Measurements from ENCODE around the gene CEMIP.

Gene CEMIP

DNA sequence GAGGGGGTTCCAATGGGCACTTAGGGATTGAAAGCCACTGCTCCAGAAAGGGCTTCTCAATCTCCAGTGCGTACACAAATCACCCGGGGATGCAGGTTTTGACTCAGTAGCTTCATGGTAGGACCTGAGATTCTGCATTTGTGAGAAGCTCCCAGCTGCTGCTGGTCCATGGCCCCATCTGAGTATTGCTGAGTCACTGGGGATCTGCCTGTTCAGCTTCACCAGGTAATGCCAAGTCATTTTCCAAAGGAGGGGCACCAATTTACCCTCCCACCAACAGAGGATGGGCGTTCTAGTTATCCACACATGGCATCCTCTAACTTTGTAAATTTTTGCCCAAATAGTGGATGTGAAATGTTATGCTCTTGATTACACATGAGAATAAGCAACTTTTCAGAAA, 12.9 kb upstream of the CEMIP start:
- no peak overlapping the region for H3K27ac ChIP-seq
- H3K4me1 ChIP-seq = peaks cover 0 to 27% (median 2%) of the 10 kb centered on the region in 10 experiments; a peak in 5 of 20 replicates
- no peak overlapping the region for H3K4me2 ChIP-seq
- no peaks in the 10 kb centered on the region for H3K9me3 ChIP-seq (replicated peaks in 1 of 11)
- no peaks in the 10 kb centered on the region for H4K20me1 ChIP-seq
- TF ChIP-seq Cebpa-rat (IDR thresholded peaks at IDR 0.05) = no peak
- no peak overlapping the region for H3K9ac ChIP-seq
- no peaks in the 10 kb centered on the region for H3K36me3 ChIP-seq
- no peaks in the 10 kb centered on the region for H3K27me3 ChIP-seq
- H3K4me3 ChIP-seq = no peak overlapping the region

DNA sequence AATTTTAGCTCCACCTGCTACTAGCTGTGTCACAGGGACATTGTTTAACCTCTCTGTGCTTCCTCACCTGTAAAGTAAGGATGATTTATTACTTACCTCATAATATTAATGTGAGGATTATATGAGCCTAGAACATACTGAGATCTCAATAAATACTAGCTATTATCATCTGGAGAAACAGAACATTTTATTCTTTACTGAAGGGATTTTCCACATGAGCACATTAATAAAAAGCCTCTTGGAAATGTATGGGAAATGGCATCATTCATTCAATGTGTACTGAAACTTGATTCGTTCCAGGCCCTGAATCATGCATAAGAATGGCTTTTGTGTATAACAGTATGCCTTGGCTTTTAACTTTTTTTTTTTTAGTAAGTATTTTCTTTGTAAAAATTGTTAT, 11.0 kb upstream of the CEMIP start:
- no peak overlapping the region for H3K27ac ChIP-seq
- H3K36me3 ChIP-seq = no peaks in the 10 kb centered on the region
- H3K9me3 ChIP-seq (replicated peaks in 1 of 11) = no peaks in the 10 kb centered on the region
- no peak overlapping the region for H3K4me3 ChIP-seq
- no peak for TF ChIP-seq Cebpa-rat (IDR thresholded peaks at IDR 0.05)
- H3K27me3 ChIP-seq = no peaks in the 10 kb centered on the region
- peaks cover 0 to 27% (median 2%) of the 10 kb centered on the region in 10 experiments; a peak in 5 of 20 replicates for H3K4me1 ChIP-seq
- no peak overlapping the region for H3K9ac ChIP-seq
- no peaks in the 10 kb centered on the region for H4K20me1 ChIP-seq
- peak overlapping the region in 3 of 11 experiments; percentile 15 to 45 (median 31); a peak in 4 of 22 replicates for H3K4me2 ChIP-seq

DNA sequence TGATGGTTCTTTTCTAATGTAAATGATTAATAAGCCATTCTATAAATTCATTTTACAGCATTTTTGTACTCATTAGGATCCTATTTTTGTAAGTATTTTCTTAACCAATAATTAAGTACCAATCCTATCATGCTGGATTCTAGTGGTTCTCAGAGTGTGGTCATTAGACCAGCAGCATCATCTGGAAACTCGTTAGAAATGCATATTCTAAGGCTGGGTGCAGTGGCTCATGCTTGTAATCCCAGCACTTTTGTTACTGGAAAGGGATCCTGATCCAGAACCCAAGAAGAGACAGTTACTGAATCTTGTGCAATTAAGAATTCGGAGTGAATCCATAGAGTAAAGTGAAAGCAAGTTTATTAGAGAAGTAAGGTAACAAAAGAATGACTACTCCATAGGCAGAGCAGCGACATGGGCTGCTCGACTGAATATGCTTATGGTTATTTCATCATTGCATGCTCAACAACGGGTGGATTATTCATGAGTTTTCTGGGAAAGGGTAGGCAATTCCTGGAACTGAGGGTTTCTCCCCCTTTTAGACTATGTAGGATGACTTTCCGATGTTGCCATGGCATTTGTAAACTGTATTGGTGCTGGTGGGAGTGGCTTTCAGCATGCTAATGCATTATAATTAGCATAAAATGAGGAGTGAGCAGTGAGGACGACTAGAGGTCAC, 9.9 kb upstream of the CEMIP start:
- Histone ChIP-seq H3K4me2 (0 out of 22 replicates have a peak overlapping the region, but pooled peaks of 2 of the 11 experiments have one; percentile 1 to 8), H3K9ac (no peak overlapping the region), H4K20me1 (no peaks in the 10 kb centered on the region), H3K36me3 (no peaks in the 10 kb centered on the region), H3K27me3 (no peaks in the 10 kb centered on the region), H3K9me3 (replicated peaks in 1 of 11) (no peaks in the 10 kb centered on the region), H3K27ac (no peak overlapping the region), H3K4me3 (no peak overlapping the region), H3K4me1 (peaks cover 0 to 36% (median 2%) of the 10 kb centered on the region in 10 experiments; a peak in 7 of 20 replicates)
- no peak for TF ChIP-seq Cebpa-rat (IDR thresholded peaks at IDR 0.05)

DNA sequence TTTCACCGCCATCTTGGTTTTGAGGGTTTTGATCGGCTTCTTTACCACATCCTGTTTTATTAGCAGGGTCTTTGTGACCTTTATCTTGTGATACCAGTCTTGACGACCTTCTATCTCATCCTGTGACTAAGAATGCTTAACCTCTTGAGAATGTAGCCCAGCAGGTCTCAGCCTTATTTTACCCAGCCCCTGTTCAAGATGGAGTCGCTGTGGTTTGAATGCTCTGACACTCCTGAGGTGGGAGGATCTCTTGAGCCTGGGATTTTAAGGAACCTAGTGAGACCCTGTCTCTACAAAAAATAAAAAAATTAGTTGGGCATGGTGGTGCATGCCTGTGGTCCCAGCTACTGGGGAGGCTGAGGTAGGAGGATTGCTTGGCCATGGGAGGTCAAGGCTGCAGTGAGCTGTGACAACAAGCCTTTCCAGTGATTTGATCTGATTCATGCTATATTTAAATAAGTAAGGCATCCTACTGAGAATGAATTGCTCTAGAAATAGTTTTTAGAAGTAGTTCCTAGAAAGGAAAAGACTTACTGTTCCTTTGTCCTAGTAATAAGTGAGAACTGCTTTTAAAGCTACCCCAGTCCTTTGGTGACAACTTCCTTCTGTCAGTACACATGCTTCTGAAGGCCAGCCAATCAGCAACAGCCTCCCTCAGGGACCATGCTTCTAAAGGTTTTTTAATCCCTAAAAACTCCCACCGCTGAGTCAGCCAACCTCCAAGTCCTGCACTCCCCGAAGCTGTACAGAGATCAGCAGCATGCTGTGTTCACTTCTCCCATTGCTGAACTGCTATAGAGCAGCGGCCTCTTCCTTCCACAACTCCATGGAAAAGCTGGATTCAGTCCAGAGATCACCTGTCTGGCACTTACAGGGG, 9.1 kb upstream of the CEMIP start:
- no peak for TF ChIP-seq Cebpa-rat (IDR thresholded peaks at IDR 0.05)
- H3K27me3 ChIP-seq = no peaks in the 10 kb centered on the region
- H3K4me1 ChIP-seq = peaks cover 0 to 44% (median 8%) of the 10 kb centered on the region in 10 experiments; a peak in 9 of 20 replicates
- no peaks in the 10 kb centered on the region for H3K36me3 ChIP-seq
- H3K4me2 ChIP-seq = 0 out of 22 replicates have a peak overlapping the region, but pooled peaks of 1 of the 11 experiments have one; percentile 8
- H3K9me3 ChIP-seq (replicated peaks in 1 of 11) = no peaks in the 10 kb centered on the region
- no peak overlapping the region for H3K4me3 ChIP-seq
- no peak overlapping the region for H3K27ac ChIP-seq
- no peaks in the 10 kb centered on the region for H4K20me1 ChIP-seq
- H3K9ac ChIP-seq = no peak overlapping the region

DNA sequence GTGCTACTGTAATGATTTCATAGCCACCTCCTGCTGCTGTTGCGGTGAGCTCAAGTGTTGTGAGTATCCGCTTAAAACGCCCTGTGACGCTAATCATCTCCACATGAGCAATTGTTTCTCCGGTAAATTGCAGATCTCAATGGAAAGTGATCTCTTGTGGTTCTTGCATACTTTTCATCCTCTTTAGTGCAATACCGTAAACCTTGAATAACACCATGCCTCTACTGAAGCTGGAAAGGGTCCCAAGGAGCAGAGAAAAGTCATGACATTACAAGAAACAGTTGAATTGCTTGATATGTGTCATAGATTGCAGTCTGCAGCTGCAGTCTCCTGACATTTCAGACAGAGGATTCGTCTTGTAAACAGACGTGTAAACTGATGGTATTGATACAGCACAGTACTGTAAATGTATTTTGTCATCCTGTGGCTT, 6.0 kb upstream of the CEMIP start:
- Histone ChIP-seq H3K9me3 (replicated peaks in 1 of 11) (no peaks in the 10 kb centered on the region), H3K27ac (no peak overlapping the region), H3K4me2 (no peak overlapping the region), H3K4me3 (no peak overlapping the region), H3K4me1 (peaks cover 11 to 67% (median 30%) of the 10 kb centered on the region in 10 experiments; a peak in 19 of 20 replicates), H3K27me3 (peaks cover 4 to 16% (median 14%) of the 10 kb centered on the region in 11 experiments), H3K9ac (no peak overlapping the region), H3K36me3 (no peaks in the 10 kb centered on the region), H4K20me1 (no peaks in the 10 kb centered on the region; a peak in 2 of 22 replicates)
- TF ChIP-seq Cebpa-rat (IDR thresholded peaks at IDR 0.05) = no peak

DNA sequence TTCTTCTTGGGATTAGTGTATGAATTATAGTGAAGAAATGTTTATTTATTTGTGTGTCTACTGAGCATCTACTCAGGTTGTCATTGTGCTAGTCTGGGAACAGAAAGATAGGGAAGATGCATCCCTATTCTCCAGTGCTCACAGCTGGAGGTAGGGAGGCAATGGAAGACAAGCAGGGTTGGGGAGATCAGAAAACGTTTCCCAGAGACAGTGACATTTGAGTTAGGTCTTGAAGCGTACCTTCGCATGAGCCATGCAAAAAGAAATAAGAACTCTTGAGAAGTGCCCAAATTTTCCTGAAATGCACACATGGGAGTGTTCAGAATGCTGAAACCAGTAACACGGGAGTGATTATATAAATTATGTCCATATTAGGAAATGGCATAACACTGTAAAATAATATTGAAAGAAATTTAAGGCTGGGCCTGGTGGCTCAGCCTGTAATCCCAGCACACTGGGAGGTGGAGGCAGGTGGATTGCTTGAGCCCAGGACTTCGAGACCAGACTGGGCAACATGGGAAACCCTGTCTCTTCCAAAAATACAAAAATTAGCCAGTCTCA, 5.3 kb upstream of the CEMIP start:
- Histone ChIP-seq H3K4me2 (peak overlapping the region in 1 of 11 experiments; percentile 32; a peak in 2 of 22 replicates), H3K4me3 (no peak overlapping the region), H3K9ac (0 out of 22 replicates have a peak overlapping the region, but pooled peaks of 1 of the 11 experiments have one; percentile 1), H3K9me3 (replicated peaks in 1 of 11) (peaks cover 0 to 3% (median 0%) of the 10 kb centered on the region in 11 experiments; a peak in 7 of 22 replicates), H3K27me3 (peaks cover 12 to 23% (median 21%) of the 10 kb centered on the region in 11 experiments), H3K36me3 (no peaks in the 10 kb centered on the region), H4K20me1 (no peaks in the 10 kb centered on the region; a peak in 2 of 22 replicates), H3K27ac (no peak overlapping the region), H3K4me1 (peaks cover 11 to 67% (median 35%) of the 10 kb centered on the region in 10 experiments; a peak in 19 of 20 replicates)
- TF ChIP-seq Cebpa-rat (IDR thresholded peaks at IDR 0.05) = no peak

DNA sequence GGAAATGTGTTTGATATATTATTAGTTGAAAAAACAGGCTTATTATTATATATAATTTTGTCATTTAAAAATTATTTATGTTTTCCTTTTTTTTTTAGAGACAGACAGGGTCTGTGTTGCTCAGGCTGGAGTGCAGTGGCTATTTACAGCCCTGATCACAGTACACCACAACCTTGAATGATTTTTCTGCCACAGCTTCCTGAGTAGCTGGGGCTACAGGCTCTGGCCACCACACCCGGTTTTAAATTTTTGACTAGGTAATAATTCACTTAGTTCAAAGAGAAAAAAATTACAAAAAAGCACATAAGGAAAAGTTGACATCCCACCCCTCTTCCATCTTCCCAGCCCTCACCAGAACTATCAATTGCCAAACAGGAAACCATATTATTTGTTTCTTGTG, 4.7 kb upstream of the CEMIP start:
- Histone ChIP-seq H3K4me1 (peaks cover 11 to 67% (median 39%) of the 10 kb centered on the region in 10 experiments; a peak in 19 of 20 replicates), H3K9me3 (replicated peaks in 1 of 11) (peaks cover 0 to 9% (median 0%) of the 10 kb centered on the region in 11 experiments; a peak in 8 of 22 replicates), H3K27me3 (peaks cover 18 to 29% (median 27%) of the 10 kb centered on the region in 11 experiments), H3K4me3 (no peak overlapping the region), H3K36me3 (no peaks in the 10 kb centered on the region), H3K9ac (peak overlapping the region in 2 of 11 experiments; percentile 1 to 22; a peak in 1 of 22 replicates), H3K4me2 (peak overlapping the region in 6 of 11 experiments; percentile 8 to 95 (median 38); a peak in 7 of 22 replicates), H3K27ac (peak overlapping the region in 1 of 11 experiments; percentile 39; a peak in 1 of 22 replicates), H4K20me1 (no peaks in the 10 kb centered on the region; a peak in 4 of 22 replicates)
- no peak for TF ChIP-seq Cebpa-rat (IDR thresholded peaks at IDR 0.05)

DNA sequence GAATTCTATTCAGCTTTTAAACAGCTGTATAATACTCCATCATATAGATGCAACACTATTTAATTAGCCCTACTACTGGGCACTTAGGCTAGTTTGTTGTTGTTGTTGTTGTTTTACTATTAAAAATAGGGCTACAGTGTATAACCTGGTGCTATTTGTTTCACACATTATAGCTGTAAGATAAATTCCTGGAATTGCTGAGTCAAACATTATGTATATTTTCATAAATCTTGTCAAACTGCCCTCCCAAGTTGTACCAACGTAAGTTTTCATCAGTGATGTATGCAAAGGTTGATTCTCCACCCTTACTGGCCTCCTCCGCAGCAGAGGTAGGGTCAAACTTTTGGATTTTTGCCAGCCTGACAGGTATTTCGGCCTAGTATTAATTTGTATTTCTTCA, 3.8 kb upstream of the CEMIP start:
- Histone ChIP-seq H3K27me3 (peaks cover 26 to 38% (median 36%) of the 10 kb centered on the region in 11 experiments), H3K4me2 (peak overlapping the region in 3 of 11 experiments; percentile 84 to 95 (median 89); a peak in 3 of 22 replicates), H4K20me1 (peaks cover 0 to 8% (median 0%) of the 10 kb centered on the region in 11 experiments; a peak in 6 of 22 replicates), H3K36me3 (no peaks in the 10 kb centered on the region), H3K27ac (peak overlapping the region in 2 of 11 experiments; percentile 89 to 91; a peak in 4 of 22 replicates), H3K4me1 (peaks cover 17 to 69% (median 47%) of the 10 kb centered on the region in 10 experiments), H3K9ac (no peak overlapping the region), H3K4me3 (no peak overlapping the region), H3K9me3 (replicated peaks in 1 of 11) (peaks cover 0 to 14% (median 0%) of the 10 kb centered on the region in 11 experiments; a peak in 8 of 22 replicates)
- TF ChIP-seq Cebpa-rat (IDR thresholded peaks at IDR 0.05) = no peak

Data from BLaER1 treated with 17β-estradiol and CSF1 and Interleukin-3, amounts not matched to agents 10 nM and 100 nM (cell line).